MM.1S (cell line): ENCODE results near the gene SSNA1.

Experiments
- DNase-seq: peaks from one replicate; pipeline ENCODE4 v3.0.0-alpha.2; 2015
- H2AFZ ChIP-seq: fragments of 300-600 bp; sonication (generic); 2 replicates; pipeline ENCODE4 v1.6.0; 2016; ENCODE audit warnings: antibody characterized with exemption, low read length
- H3F3A ChIP-seq: fragments of 300-600 bp; sonication (generic); 2 replicates; pipeline ENCODE4 v1.6.1; 2016; ENCODE audit warnings: mild to moderate bottlenecking, antibody characterized with exemption, low read length, moderate library complexity, mixed read lengths; ENCODE audit not compliant: insufficient read depth
- H3K27ac ChIP-seq: fragments of 300-600 bp; sonication (generic); 2 replicates; pipeline ENCODE4 v1.5.1; 2016; ENCODE audit warnings: mild to moderate bottlenecking, low read length
- H3K27me3 ChIP-seq: fragments of 300-600 bp; sonication (generic); replicated peaks from 2 replicates; pipeline ENCODE4 v1.6.0; 2016; ENCODE audit warnings: low read length; ENCODE audit not compliant: insufficient read depth
- H3K36me3 ChIP-seq: fragments of 300-600 bp; sonication (generic); replicated peaks from 2 replicates; pipeline ENCODE4 v1.6.1; 2016; ENCODE audit warnings: mild to moderate bottlenecking, low read length, mixed read lengths; ENCODE audit not compliant: insufficient read depth
- H3K4me1 ChIP-seq: fragments of 300-600 bp; sonication (generic); 2 replicates; pipeline ENCODE4 v1.6.1; 2016; ENCODE audit warnings: low read length, mixed read lengths
- H3K4me2 ChIP-seq: fragments of 300-600 bp; sonication (generic); 2 replicates; pipeline ENCODE4 v1.6.0; 2016; ENCODE audit warnings: low read depth, low read length
- H3K4me3 ChIP-seq: fragments of 300-600 bp; sonication (generic); 2 replicates; pipeline ENCODE4 v1.5.1; 2016; ENCODE audit warnings: low read length, mixed read lengths
- H3K79me2 ChIP-seq: fragments of 300-600 bp; sonication (generic); 2 replicates; pipeline ENCODE4 v1.6.1; 2016; ENCODE audit warnings: mixed run types, low read length, mixed read lengths
- H3K9ac ChIP-seq: fragments of 300-600 bp; sonication (generic); 2 replicates; pipeline ENCODE4 v1.6.1; 2016; ENCODE audit warnings: low read length, mixed read lengths
- H3K9me2 ChIP-seq: fragments of 300-600 bp; sonication (generic); replicated peaks from 2 replicates; pipeline ENCODE4 v1.6.1; 2016; ENCODE audit warnings: mild to moderate bottlenecking, low read length, mixed read lengths; ENCODE audit not compliant: insufficient read depth
- H3K9me3 ChIP-seq: fragments of 300-600 bp; sonication (generic); replicated peaks from 2 replicates; pipeline ENCODE4 v1.6.1; 2016; ENCODE audit warnings: mild to moderate bottlenecking, low read length, mixed read lengths; ENCODE audit not compliant: insufficient read depth
- H4K20me1 ChIP-seq: fragments of 300-600 bp; sonication (generic); 2 replicates; pipeline ENCODE4 v1.6.1; 2016; ENCODE audit warnings: mild to moderate bottlenecking, low read length, moderate library complexity, mixed read lengths; ENCODE audit not compliant: insufficient read depth
- CTCF ChIP-seq: fragments of 300-600 bp; sonication (generic); IDR thresholded peaks from 2 replicates; pipeline ENCODE4 v1.5.1; 2016; ENCODE audit warnings: antibody characterized with exemption, low read length, mixed read lengths
- EZH2 ChIP-seq: fragments of 300-600 bp; sonication (generic); optimal IDR thresholded peaks from 2 replicates; pipeline ENCODE3; 2017; ENCODE audit warnings: low read depth, mild to moderate bottlenecking, antibody characterized with exemption, low read length, mixed read lengths
- EZH2phosphoT487 ChIP-seq: fragments of 300-600 bp; sonication (generic); IDR thresholded peaks from 2 replicates; pipeline ENCODE4 v1.6.1; 2018; ENCODE audit warnings: antibody characterized with exemption, low read length

SSNA1 gene

GRCh38 chr9:137148661-137149060, 39.8 kb upstream of the SSNA1 start:
- Histone ChIP-seq H3K79me2 (no peaks in the 10 kb centered on the region), H3K27me3 (peaks cover 19% of the 10 kb centered on the region), H3K9me2 (no peaks in the 10 kb centered on the region), H3K4me2 (no peak overlapping the region), H3K27ac (no peak overlapping the region), H3K9me3 (no peaks in the 10 kb centered on the region), H3F3A (peaks cover 13% of the 10 kb centered on the region; the same call in 1 of the 2 replicates), H3K9ac (no peak overlapping the region), H3K4me1 (no peaks in the 10 kb centered on the region), H4K20me1 (no peaks in the 10 kb centered on the region), H2AFZ (no peak overlapping the region), H3K4me3 (no peak overlapping the region), H3K36me3 (no peaks in the 10 kb centered on the region)
- TF ChIP-seq EZH2 (no peak), CTCF (no peak), EZH2phosphoT487 (no peak)
- DNase-seq: no peak

GRCh38 chr9:137149363-137149762, 39.1 kb upstream of the SSNA1 start:
- H3F3A ChIP-seq: peaks cover 13% of the 10 kb centered on the region; the same call in 1 of the 2 replicates
- no peaks in the 10 kb centered on the region for H3K9me3 ChIP-seq
- no peaks in the 10 kb centered on the region for H3K9me2 ChIP-seq
- no peaks in the 10 kb centered on the region for H3K4me1 ChIP-seq
- no peak overlapping the region for H3K4me3 ChIP-seq
- H3K4me2 ChIP-seq: no peak overlapping the region
- no peak overlapping the region for H3K9ac ChIP-seq
- no peaks in the 10 kb centered on the region for H3K36me3 ChIP-seq
- no peak overlapping the region for H2AFZ ChIP-seq
- no peaks in the 10 kb centered on the region for H4K20me1 ChIP-seq
- H3K27ac ChIP-seq: no peak overlapping the region
- H3K27me3 ChIP-seq: peaks cover 14% of the 10 kb centered on the region
- DNase-seq: peak; percentile 3
- no peak for TF ChIP-seq CTCF
- no peaks in the 10 kb centered on the region for H3K79me2 ChIP-seq

- Histone ChIP-seq H3K27ac (no peak overlapping the region), H2AFZ (peak overlapping the region; percentile 46; the same call in 1 of the 2 replicates), H3K4me3 (0 out of 2 replicates have a peak overlapping the region, but pooled peaks have one; percentile 19), H3K9me2 (no peaks in the 10 kb centered on the region), H3K9me3 (no peaks in the 10 kb centered on the region), H3K4me1 (no peaks in the 10 kb centered on the region), H3K36me3 (no peaks in the 10 kb centered on the region), H3F3A (peaks cover 13% of the 10 kb centered on the region; the same call in 1 of the 2 replicates), H4K20me1 (no peaks in the 10 kb centered on the region), H3K79me2 (no peaks in the 10 kb centered on the region), H3K4me2 (peak overlapping the region; percentile 54; the same call in 1 of the 2 replicates), H3K27me3 (peaks cover 19% of the 10 kb centered on the region), H3K9ac (no peak overlapping the region)
- no peak for TF ChIP-seq EZH2phosphoT487
- TF ChIP-seq EZH2: no peak
- TF ChIP-seq CTCF: no peak
- DNase-seq: peak; percentile 23
Measured at GRCh38 chr9:137149942-137150616, 38.4 kb upstream of the SSNA1 start.
